GM18867 (cell line): ENCODE measurements around the gene NPC1.
"Not testable (repeated sequence)": the region's sequence is repeated elsewhere in the genome, so short reads cannot be mapped to it uniquely, and the experiment has no call there.

ENCODE experiments used
- ATAC-seq: cut with Tn5 transposase; IDR thresholded peaks from one replicate; pipeline ENCODE4 v1.9.1; 2021; ENCODE audit warnings: mild to moderate bottlenecking, moderate library complexity; ENCODE audit not compliant: unreplicated experiment

The NPC1 gene

DNA sequence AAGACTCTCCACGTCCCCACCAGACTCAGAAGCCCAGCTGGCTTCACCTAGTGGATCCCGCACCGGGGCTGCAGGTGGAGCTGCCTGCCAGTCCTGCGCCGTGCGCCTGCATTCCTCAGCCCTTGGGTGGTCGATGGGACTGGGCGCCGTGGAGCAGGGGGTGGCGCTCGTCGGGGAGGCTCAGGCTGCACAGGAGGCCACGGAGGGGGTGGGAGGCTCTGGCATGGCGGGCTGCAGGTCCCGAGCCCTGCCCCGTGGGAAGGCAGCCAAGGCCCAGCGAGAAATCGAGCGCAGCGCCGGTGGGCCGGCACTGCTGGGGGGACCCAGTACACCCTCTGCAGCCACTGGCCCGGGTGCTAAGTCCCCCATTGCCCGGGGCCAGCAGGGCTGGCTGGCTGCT lies 8.8 kb downstream of the NPC1 start:
- not testable (repeated sequence) for ATAC-seq

DNA sequence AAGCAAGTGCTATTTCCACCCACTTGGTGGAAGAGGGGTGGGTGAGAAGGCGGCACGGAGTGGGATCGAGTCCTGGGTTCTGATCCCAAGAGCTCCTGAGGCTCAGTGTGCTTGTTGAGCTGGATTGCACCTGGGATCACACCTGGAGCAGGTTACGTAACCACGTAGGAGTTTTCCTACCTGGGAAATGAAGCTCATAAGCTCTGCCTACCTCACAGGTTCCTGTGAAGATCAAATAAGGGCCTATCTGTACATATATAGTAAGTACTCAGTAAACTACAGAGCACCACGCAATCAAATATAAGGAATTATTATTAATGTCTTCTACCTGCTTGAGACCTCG lies 11.0 kb downstream of the NPC1 start:
- no peak for ATAC-seq

DNA sequence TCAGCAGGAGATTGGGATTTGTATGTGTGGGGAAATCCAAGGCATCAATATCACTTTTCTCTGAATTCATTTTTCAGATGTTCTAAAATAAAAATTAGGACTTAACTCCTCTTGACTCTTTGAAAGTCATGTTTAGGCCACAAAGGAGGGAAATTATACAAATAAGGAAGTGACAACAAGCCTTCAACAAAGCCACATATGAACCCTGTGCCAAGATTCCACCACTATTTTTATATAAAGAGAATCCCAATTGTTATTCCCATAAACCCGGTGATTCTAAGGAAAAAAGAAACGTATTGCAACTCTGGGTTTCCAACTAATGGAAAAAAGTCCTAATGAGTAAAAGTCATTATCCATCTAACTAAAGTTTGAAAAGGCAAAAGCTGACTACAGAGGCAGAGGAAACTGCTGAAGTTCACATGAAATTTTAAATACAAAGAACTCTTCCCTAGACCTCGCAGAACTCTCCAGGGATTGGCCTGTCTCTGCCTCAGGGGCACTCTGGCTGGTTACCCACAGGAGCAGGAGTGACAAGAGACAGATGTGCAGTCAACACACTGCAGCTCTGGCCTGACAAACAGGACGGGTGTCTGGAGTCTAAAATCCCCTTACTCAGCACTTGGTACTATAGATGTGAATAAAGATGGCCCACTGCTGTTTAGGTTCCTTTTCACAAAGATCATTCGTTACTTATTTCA lies 11.5 kb downstream of the NPC1 start:
- no peak for ATAC-seq

DNA sequence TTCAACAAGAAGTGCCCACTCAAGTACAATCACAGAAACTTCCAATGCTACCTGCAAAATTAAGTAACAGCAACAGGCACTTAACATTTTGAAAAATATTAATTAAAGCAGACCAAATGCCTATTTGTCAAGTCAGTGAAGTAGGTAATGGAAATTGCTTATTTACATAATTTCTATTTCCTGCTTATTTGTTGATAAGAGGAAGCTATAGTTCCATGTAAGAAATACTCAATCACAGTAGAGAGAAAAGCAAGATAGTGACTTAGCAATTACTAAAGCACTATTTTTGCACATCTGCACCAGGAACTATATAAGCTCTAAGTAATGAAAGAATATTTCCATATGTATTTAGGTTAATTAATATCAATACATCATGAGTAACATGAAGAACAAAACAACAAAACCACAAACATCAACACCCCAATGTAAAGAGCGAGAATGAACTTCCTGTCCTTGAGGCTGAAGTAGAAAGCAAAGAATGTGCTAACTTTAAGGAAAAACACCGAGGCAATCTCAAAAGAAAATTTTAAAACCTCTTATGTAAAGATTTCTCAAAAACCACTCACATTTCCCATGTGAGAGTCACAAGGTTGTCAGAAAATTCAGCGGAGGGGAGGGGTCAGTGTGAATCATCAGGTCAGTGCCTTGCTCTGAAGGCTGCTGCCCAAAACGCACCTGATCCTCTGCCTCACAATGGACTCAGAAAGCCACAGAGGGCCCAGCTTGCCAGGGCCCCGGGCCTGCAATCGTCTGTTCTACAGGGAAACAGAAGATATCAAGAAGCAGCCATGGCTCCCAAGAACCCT lies 12.5 kb downstream of the NPC1 start:
- ATAC-seq, result peak; percentile 63

DNA sequence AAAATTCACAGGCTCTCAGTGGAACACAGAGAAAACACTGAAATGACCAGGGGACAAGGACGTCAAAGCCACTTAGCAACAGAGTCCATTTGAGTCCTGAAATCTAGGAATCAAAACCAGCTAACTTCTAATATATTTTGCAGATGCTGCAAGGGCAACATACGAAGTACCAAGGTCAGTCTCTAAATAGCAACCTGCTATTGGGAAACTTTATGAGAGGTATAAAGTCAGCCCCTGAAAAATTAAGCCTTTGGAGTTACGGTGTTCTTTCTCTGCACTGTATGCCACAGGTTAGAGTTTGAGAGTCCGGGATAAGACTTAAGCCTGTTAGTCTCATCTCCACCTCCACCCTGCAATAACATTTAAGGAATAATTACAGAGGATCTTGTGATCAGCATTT lies 13.3 kb downstream of the NPC1 start:
- no peak for ATAC-seq

DNA sequence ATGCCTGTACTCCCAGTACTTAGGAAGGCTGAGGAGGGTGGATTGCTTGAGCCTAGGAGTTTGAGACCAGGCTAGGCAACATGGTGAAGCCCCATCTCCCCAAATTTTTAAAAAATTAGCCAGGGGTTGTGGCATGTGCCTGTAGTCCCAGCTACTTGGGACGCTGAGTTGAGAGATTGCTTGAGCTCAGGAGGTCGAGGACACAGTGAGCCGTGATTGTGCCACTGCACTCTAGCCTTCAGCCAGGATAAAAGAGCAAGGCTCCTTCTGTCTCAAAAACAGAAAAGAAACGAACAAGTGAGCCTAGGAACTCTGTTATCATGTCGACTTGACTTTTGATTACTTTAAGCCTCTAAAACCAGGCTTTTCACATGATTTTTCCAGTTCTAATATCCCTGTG lies 13.7 kb downstream of the NPC1 start:
- ATAC-seq, result no peak

DNA sequence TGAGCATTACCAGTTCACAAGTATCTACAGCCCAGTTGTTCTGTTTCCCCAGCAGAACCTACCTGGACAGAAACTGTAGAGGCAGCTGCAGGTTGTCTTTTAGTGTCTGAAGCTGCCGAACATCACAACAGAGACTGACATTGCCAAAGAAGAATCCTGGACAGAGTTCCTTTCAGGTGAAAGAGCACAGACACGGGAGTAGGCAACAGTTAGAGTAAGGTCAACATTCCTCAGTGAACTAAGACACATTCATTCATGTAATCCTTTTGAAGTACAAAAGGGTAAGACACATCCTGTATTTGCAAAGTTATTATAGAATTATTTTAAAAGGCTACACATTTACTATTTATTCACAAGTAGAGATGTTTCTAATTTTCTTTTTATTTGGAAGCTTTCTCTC lies 14.3 kb downstream of the NPC1 start:
- ATAC-seq, result no peak

DNA sequence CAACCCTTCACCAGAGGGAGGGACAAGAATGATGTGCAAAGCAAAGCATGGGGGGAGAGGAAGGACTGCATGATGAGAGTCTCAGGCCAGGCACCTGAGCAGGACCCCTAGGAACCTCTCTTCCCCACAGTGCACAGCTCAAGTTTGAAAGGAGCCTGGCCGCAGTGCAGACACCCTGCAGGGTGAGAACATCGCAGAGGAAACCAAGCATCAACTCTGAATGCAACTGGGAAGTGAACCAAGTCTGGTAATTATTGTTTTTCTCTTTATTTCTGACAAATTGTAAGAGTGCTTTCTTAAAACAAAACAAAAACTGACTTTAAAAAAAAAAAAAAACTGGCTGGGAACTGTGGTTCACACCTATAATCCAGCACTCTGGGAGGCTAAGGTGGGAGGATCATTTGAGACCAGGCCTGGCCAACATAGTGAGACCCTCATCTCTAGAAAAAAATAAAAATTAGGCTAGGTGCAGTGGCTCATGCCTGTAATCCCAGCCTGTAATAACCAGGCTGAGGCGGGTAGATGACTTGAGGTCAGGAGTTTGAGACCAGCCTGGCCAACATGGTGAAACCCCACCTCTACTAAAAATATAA lies 15.3 kb downstream of the NPC1 start:
- ATAC-seq, result no peak

DNA sequence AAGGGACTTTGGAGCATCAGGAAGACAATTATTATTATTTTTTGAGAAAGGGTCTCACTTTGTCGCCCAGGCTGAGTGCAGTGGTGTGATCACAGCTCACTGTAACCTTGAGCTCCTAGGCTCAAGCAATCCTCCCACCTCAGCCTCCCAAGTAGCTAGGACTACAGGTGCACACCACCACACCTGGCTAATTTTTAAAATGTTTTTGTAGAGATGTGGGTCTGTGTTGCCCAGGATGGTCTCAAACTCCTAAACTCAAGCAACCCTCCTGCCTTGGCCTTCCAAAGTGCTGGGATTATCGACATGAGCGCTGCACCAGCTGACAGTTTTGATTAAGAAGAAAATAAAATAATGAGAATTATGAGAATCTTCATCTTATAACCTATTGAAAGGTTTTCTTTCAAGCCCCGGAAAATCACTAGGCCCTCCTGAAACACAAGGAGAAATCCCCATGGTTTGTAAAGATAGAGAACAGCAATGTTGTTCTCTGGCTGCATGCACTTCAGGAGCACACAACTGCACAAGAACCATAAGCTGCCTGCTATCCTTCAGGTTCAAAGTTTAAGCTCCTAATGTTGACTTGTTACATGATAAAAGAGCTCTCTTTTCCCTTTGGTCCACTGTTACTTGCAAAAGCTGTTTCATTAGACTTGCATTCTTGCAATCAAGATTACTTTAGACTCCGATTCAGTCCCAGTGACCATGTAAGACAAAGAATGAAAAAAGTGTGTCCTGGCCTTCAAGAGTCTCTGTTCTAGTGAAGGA lies 16.8 kb downstream of the NPC1 start:
- no peak for ATAC-seq

DNA sequence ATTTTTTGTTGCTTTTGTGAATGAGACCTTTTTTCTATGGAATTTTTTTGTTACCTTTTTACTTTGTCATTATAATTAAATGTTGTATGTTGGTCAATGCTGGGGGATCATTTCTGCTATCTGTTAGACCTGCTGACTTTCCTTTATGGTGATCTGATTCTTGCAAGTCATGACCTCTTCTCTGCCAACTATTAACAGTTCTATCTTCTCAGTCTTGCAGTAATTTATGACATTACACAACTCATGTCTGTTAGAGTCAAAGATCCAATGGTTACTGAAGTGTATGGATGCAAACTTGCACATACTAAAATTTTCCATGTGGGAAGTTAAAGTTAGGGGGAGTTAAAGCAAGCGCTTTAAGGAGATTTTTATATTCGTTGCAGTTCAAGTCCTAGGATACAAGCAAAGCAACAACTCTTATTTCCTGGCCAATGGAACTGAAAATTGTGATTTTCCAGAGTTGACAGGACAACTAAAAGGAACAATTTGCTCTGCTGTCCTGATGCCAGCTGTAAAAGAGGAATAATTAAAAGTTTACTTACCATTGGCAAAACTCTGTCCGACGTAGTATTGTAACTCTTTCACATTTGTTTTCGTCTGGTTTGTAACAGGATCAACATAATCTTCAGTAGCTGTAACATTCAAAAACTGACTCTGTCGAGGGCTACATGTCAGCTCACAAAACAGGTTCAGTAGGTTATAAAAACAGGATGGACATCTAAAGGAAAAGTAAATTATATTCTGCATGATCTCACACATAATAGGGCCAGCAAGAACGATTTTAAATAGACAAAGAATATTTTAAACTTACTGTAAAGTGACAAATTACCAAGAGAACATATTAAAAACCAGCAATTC lies 17.8 kb downstream of the NPC1 start:
- ATAC-seq, result no peak

DNA sequence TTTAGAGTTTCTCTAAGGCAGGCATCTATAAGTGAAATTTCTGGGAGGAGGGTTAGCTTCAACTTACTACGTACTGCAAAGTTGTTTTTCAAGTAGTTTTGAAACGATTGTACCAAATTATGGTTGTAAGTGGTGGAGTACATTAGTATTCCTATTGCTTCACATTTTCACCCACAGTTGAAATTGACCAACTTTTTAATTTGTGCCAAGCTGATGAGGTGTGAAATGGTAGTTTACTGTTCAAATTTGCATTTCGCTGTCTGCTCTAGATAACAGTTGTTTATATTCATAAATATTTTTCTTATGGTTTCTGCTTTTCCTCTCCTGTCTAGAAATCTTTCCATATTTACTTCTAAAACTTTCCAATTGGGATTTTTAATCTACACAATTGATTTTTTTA lies 18.6 kb downstream of the NPC1 start:
- no peak for ATAC-seq

DNA sequence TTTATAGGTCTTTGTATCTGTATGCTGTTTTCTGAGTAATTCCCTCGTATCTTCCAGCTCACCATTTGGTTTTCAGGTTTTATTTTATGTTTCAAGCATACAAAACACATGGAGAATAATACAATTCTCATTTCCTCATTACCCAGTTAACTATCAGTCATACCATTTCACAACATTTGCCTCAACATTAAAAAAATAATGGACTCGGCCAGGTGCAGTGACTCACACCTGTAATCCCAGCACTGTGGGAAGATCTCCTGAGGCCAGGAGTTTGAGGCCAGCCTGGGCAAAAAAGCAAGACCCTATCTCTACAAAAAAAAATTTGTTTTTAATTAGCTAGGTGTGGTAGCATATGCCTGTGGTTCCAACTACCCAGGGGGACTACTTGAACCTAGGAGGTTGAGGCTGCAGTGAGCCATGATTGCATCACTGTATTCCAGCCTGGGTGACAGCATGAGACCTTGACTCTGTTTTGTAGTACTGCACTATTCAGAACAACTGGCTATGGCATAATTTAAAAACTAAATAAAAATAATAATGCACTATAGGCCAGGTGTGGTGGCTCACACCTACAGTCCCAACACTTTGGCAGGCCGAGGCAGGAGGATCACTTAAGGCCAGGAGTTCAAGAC lies 20.3 kb downstream of the NPC1 start:
- ATAC-seq, result no peak

DNA sequence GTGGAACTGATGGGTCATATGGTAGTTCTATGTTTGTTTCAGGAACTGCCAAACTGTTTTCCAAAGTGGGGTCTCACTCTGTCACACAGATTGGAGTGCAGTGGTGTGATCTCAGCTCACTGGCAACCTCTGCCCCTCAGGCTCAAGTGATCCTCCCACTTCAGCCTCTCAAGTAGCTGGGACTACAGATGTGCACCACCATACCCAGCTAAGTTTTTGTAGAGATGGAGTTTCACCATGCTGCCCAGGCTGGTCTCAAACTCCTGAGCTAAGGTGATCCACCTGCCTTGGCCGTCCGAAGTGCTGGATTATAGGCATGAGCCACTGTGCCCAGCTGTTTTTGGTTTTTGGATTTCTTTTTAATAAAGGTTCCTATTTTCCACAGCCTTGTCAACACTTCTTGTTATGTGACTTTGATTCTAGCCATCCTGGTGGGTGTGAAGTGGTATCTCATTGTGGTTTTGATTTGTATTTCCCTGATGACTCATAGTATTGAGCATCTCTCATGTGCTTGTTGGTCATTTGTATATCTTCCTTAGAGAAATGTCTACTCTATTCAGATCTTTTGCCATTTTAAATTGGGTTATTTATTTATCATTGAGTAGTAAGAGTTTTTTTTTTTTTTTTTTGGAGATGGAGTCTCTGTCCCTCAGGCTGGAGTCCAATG lies 22.8 kb downstream of the NPC1 start:
- no peak for ATAC-seq

DNA sequence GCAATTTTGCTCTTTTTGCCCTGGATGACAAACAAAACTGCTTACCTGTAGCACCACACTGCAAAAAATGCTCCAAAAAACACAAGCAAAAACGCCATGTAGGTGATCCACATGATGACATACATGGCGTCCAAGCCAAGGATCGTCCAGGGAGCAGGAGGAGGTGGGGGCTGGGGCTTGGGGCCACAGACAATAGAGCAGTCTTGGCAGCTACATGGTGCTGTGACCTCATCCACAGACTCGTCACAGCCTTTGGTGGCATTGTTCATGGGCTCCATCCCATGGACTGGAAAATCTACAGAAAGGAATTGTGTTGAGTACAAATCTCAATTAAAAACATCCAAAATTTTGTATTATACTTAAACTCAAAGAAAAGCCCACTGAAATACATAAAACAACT lies 26.1 kb downstream of the NPC1 start:
- no peak for ATAC-seq

DNA sequence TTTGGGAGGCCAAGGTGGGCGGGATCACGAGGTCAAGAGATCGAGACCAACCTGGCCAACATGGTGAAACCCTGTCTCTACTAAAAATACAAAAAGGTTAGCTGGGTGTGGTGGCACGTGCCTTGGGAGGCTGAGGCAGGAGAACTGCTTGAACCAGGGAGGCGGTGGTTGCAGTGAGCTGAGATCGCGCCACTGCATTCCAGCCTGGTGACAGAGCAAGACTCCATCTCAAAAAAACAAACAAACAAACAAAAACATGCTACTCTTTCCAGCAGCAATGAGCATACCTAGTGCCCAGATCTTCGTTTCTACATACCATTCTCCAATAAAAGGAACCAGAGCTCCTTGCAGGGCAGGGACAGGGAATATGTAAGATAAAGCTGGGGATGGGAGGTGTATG lies 28.8 kb downstream of the NPC1 start:
- ATAC-seq, result not testable (repeated sequence)

DNA sequence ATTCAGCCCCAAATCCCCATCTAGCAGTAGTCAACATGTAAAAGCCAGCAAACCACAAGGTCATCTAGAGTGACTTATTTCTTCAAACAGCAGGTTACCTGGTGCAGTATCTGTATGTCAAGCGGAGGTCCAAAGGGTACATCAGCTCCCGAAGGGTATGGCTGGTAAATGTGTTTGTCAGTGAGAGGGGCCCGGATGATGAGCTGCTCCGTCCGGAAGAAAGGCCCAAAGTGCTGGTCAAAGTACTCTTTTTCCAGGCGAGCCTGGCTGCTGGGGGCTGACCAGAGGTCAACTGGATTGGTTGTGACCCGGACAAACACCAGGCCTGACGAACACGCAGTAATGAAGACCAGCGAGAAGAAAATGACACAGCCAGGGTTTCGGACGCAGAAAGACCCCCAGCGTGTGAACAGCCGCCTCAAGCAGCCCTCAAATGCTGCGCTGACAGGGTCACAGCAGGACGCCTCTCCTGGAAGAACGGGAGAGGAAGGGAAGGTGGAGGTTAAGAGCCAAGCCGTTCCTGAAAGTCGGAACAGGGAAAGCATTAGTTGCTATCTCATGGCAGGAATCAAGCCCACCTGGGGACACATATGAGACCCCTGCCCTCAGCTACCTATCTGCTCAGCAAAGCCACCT lies 30.0 kb downstream of the NPC1 start:
- no peak for ATAC-seq

DNA sequence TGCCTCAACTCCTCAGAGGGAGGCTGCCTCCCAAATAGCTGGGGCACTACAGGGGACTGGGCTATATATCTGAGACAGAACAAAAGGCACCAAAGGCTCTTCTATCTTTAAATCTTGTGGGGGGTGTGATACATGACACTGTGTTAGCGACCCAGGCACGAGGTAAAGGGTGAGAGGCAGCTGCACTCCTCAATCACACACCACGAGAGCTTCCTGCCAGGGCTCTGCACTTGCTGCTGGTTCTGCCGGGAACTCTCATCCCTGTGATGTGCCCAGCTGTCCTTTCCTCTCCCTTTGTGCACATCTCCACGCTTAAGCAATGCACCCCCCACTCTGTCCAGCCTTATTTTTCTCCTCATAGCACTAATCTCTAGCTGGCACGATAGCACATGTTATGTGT lies 32.4 kb downstream of the NPC1 start:
- no peak for ATAC-seq

DNA sequence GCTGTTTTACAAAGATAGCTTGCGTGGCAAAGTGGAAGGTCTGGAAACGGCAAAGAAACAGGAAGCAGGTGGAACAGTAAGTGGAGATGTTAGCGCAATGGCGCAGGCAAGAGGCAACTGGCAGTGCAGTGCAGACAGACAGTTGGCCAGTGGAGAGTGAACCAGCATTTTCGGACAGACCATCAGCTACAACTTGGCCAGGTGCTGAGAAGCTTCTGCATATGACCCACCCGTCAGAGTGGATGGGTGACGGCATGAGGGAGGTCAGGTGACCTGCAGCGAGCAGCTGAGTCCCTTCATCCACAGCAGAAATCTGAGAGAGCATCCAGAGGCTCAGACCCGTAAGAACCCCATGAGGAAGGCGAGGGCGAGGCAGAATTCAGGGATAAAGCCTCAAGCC lies 33.8 kb downstream of the NPC1 start:
- no peak for ATAC-seq

DNA sequence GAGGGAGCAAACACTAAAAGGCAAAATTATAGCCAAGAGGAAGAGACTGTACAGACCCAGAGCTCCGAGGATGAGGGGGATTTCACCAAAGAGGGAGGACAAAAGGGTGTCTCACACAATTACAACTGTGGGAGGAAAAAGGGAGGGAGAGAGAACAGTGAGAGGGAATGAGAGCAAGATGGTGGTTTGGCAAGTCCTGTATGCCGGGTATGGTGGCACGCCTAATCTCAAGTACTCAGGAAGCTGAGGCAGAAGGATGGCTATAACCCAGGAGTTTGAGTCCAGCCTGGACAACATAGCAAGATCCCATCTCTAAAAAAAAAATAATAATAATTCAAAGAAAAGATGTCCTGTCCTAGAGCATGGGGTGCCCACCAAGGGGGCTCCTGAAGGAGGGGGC lies 34.3 kb downstream of the NPC1 start:
- ATAC-seq, result no peak
